IMR-90 (cell line): ENCODE data around the gene HCFC1R1.

Source experiments
- CTCF ChIP-seq: conservative IDR thresholded peaks from 2 replicates; pipeline ENCODE4 v1.5.1; 2012; ENCODE audit warnings: mild to moderate bottlenecking, low read depth, low read length, improper control_type of control experiment
- MAZ ChIP-seq: IDR thresholded peaks from 2 replicates; pipeline ENCODE4 v1.6.1; 2012; ENCODE audit warnings: low read depth, mild to moderate bottlenecking, low read length, improper control_type of control experiment, moderate library complexity, borderline replicate concordance
- POLR2A ChIP-seq: IDR thresholded peaks from 2 replicates; pipeline ENCODE4 v1.6.1; 2012; ENCODE audit warnings: mild to moderate bottlenecking, low read depth, low read length
- RAD21 ChIP-seq: IDR thresholded peaks from 2 replicates; pipeline ENCODE4 v1.6.1; 2012; ENCODE audit warnings: low read length, improper control_type of control experiment
- USF2 ChIP-seq: fragments of 150-350 bp; IDR thresholded peaks from 2 replicates; pipeline ENCODE4 v1.6.1; 2017; ENCODE audit warnings: mild to moderate bottlenecking, antibody characterized with exemption, low read length, low read depth

- TF ChIP-seq CTCF: peak; percentile 38
- TF ChIP-seq RAD21: no peak
- peak; percentile 32 for TF ChIP-seq USF2
- TF ChIP-seq POLR2A: peak; percentile 34; the same call in 1 of the 2 replicates
- TF ChIP-seq MAZ: peak; percentile 51
Observed at GRCh38 chr16:3021449-3022207, 2.1 kb downstream of the HCFC1R1 start.
